Ishikawa (cell line): ENCODE measurements around the gene TNFRSF18.
"Not testable (repeated sequence)": the region's sequence is repeated elsewhere in the genome, so short reads cannot be mapped to it uniquely, and the experiment has no call there.

Source experiments
- CEBPB ChIP-seq: IDR thresholded peaks from 2 replicates; pipeline ENCODE4 v1.6.1; 2012
- CREB1 ChIP-seq: IDR thresholded peaks from 2 replicates; pipeline ENCODE4 v1.6.1; 2012; ENCODE audit warnings: low read depth
- EGR1 ChIP-seq: IDR thresholded peaks from 2 replicates; pipeline ENCODE4 v1.6.1; 2012
- EP300 ChIP-seq: IDR thresholded peaks from 2 replicates; pipeline ENCODE4 v1.6.1; 2012; ENCODE audit warnings: borderline replicate concordance
- FOXM1 ChIP-seq: IDR thresholded peaks from 2 replicates; pipeline ENCODE4 v1.6.1; 2012; ENCODE audit warnings: low read depth, borderline replicate concordance
- RAD21 ChIP-seq: IDR thresholded peaks from 2 replicates; pipeline ENCODE4 v1.6.1; 2012; ENCODE audit warnings: low read depth
- ZBTB7A ChIP-seq: IDR thresholded peaks from 2 replicates; pipeline ENCODE4 v1.6.1; 2012; ENCODE audit warnings: low read depth
- TF ChIP-seq, protein P1 (sequence below): IDR thresholded peaks from 2 replicates; pipeline ENCODE4 v1.6.1; 2012; ENCODE audit warnings: low read depth, mild to moderate bottlenecking
- TF ChIP-seq, protein P2 (sequence below): IDR thresholded peaks from 2 replicates; pipeline ENCODE4 v1.6.1; 2012

DNA sequence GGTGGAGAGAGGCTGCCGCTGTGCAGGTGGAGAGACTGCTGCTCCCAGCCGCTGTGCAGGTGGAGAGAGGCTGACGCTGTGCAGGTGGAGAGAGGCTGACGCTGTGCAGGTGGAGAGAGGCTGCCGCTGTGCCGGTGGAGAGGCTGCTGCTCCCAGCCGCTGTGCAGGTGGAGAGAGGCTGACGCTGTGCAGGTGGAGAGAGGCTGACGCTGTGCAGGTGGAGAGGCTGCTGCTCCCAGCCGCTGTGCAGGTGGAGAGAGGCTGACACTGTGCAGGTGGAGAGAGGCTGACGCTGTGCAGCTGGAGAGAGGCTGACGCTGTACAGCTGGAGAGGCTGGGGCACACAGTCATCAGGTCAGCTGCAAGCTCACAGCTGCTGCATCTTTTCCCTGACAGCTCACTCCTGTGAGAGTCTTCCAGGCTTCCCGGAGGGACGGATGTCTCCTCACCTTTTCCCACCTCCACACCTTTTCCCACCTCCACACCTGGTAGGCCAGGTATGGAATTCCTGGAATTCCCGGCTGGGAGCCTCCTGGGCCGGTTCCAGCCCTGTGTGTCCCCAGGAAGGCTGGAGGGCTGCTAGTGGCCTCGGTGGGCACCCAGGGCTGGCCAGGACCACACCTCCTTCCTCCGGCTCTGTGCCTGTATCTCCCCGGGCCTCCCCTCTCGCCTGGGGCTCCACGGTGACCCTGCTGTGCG lies 30.2 kb downstream of the TNFRSF18 start:
- TF ChIP-seq, protein P1, sequence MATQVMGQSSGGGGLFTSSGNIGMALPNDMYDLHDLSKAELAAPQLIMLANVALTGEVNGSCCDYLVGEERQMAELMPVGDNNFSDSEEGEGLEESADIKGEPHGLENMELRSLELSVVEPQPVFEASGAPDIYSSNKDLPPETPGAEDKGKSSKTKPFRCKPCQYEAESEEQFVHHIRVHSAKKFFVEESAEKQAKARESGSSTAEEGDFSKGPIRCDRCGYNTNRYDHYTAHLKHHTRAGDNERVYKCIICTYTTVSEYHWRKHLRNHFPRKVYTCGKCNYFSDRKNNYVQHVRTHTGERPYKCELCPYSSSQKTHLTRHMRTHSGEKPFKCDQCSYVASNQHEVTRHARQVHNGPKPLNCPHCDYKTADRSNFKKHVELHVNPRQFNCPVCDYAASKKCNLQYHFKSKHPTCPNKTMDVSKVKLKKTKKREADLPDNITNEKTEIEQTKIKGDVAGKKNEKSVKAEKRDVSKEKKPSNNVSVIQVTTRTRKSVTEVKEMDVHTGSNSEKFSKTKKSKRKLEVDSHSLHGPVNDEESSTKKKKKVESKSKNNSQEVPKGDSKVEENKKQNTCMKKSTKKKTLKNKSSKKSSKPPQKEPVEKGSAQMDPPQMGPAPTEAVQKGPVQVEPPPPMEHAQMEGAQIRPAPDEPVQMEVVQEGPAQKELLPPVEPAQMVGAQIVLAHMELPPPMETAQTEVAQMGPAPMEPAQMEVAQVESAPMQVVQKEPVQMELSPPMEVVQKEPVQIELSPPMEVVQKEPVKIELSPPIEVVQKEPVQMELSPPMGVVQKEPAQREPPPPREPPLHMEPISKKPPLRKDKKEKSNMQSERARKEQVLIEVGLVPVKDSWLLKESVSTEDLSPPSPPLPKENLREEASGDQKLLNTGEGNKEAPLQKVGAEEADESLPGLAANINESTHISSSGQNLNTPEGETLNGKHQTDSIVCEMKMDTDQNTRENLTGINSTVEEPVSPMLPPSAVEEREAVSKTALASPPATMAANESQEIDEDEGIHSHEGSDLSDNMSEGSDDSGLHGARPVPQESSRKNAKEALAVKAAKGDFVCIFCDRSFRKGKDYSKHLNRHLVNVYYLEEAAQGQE: not testable (repeated sequence)
- TF ChIP-seq ZBTB7A (0 out of 2 replicates have a peak, but pooled peaks have one; percentile 53), EGR1 (peak; percentile 49; the same call in 1 of the 2 replicates), EP300 (peak; percentile 21; the same call in 1 of the 2 replicates)
- TF ChIP-seq CEBPB, FOXM1, CREB1, RAD21: not testable (repeated sequence)
- TF ChIP-seq, protein P2, sequence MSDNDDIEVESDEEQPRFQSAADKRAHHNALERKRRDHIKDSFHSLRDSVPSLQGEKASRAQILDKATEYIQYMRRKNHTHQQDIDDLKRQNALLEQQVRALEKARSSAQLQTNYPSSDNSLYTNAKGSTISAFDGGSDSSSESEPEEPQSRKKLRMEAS: not testable (repeated sequence)
